NCI-H446 (cell line): Measurements from ENCODE around the gene MFSD6L.
"Not testable (repeated sequence)": the region's sequence is repeated elsewhere in the genome, so short reads cannot be mapped to it uniquely, and the experiment has no call there.

Source experiments
- DNase-seq, 2 experiments: peaks; one replicate each; lab custom pipeline; 2025; lab: John Stamatoyannopoulos, UW

The MFSD6L gene

DNA sequence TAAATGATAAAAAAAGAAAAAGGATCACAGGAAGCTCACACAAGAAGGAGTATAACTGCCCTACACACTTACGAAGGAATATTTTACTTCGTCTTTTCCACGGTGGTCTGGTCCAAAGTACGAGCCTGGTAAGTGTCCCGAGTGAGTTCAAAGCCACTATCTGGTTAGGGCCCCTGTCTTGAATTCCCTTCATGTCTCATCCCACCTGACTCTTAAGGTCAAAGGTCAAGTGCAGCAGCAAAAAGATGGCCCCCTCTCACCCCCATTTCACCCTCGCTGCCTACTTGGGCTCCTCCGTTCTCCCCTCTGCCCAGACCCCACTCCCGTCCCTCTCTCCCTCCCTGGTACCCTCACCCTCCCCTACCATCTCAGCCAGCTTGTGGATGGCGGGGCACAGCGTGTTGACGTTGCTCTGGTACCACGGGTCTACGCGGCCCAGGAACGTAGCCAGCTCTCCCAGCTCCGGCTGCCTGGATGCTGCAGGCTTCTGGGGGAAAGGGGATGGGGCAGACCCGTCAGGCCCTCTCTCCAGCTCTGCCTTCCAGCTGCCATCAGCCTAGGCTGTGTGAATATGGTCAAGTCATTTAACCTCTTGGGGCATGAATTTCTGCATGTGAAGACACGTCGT, 27.8 kb upstream of the MFSD6L start:
- no peak for DNase-seq

GRCh38 chr17:8825802-8826201, 26.6 kb upstream of the MFSD6L start:
- no peak for DNase-seq

DNA sequence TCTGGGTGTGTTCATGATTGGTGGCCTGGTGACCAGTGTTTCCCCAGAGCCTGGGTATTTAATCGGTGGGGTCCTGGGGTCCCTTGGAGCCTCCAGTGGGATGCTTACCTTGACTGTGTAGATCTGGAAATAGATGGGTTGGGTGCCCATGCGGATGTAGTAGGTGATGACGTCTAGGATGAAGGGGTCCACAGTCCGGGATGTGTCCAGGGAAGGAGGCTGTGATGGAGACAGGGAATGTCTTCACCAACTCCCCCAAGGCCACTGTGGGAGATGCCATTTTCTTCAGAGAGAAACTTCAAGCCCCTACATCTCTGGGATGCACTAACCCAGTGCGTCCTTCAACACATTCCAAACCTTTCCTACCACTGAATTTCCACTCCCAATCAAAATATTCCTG, 24.1 kb upstream of the MFSD6L start:
- DNase-seq, result no peak

GRCh38 chr17:8822401-8823035, 23.4 kb upstream of the MFSD6L start:
- DNase-seq, result no peak

GRCh38 chr17:8821446-8822105, 22.4 kb upstream of the MFSD6L start:
- DNase-seq, result no peak

DNA sequence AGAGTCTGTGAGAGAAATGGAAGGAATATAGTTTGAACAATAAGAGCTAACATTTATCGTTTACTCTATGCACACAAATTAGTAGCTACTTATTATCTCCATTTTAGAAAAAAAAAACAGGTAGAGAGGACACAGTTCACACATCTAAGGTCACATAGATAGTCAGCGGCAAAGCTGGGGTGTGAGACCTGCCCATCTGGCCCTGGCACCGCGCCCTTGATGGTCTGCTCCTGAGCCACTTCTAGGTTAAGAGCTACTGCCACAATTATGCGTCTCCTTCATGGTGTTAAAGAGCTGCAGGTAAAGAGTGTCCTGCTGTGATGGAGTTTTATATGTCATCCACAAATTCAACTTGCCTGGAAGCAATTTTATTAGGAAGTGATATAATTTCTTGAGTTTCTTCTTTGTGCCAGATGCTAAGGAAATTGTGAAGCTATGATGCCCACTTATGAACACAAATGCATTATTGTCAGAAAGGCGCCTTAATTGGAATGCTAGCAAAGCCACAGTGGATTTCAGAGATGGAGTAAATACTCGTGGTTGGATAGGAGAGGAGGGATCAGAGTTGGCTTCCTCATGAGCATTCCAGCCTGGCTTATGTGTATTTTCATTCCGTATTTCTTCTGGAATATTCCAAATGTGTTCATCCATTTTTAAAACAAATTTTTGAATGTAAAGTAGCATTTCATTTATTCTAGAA, 21.3 kb upstream of the MFSD6L start:
- DNase-seq, result no peak

GRCh38 chr17:8818654-8819330, 19.6 kb upstream of the MFSD6L start:
- no peak for DNase-seq

- DNase-seq, result no peak
Measured at GRCh38 chr17:8818047-8818446, 18.9 kb upstream of the MFSD6L start.

GRCh38 chr17:8806926-8807550, 7.9 kb upstream of the MFSD6L start:
- DNase-seq, result no peak

GRCh38 chr17:8806253-8806925, 7.2 kb upstream of the MFSD6L start:
- DNase-seq, result no peak

DNA sequence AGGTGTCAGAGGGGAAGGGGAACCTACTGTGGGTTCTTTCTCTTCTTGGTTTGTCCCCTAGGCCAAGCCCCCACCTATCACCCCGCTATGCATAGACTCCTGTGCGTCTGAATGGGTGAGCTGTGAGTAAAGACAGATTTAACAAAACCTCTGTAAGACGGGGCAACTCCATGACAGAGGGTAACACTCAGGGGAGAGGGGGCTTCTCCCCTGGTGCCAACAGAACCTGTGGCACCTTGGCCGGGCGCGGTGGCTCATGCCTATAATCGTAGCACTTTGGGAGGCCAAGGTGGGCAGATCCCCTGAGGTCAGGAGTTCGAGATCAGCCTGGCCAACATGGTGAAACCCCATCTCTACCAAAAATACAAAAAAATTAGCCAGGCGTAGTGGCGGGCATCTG, 6.2 kb upstream of the MFSD6L start:
- not testable (repeated sequence) for DNase-seq

DNA sequence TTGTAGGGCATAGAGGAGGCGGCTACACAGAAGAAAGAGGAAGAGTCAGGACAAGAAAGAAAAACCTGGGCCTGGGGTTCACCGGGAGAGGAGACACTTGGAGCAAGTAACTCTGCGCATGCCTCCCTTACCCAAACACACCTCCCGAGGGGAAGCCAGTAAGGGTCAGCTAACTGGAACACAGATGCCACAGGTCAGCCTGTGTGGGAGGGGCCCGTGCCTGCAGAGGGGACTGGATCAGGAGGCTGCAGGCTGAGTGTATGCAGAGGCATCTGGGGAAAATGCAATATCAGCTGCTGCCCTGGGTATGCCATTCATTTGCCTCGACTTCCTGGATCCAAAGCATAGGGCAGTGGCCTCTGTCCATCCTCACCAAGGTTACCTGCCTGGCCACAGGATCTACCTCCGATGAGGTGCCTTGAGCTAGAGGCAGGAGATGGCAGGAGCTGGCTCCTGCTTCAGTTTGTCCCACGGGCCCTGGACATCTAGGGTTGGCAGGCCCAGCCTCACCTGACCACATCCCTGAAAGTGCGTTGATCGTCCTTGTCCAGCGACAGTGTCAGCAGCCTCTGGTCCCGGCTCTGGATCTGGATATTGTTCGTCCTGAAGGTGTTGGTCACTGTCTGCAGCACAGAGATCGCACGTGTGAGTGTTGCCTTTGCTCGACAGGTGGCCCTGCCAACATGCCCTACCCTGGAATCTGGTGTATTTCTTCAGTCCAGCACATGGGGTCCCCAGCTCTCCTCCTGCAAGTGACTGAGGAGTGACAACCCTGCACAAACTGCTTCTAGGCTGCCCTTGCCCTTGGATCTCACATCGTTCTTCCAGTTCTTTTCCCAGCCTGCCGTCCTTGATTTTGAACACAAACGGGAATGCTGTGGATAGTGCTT, 4.6 kb upstream of the MFSD6L start:
- DNase-seq, result no peak

DNA sequence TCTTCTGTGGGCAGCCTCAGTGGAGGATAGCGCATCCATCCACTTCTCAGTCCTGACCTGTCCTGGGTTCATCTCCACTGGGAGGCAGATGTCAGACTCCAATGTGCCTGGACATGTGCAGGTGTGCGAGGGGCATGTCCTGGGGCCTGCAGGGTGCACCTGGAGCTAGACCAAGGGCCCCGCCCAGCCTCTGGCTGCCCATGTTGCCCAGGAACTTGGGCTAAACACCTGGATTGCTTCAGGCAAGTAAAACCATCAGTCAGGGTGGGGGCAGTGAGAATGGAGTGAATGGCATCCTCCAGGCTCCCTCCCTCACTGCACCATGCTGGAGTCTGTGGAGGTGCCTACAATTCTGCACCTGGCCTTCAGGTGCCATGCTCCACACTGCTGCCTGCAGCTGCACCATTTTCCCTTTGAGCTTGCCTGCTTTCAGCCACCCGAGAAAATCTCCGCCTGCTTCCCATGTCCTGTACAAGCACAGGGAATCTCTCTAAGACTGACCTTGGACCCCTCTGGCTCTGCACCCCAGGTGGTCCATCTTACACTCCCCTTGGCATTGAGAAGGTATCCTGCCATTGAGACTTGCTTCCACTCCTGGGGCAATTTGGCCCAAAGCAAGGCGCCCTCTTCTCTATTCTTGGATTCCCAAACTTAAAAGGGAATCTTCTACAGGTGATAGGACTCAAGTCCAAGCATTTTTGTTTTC, 2.1 kb upstream of the MFSD6L start:
- no peak for DNase-seq

GRCh38 chr17:8800656-8801055, 1.5 kb upstream of the MFSD6L start:
- DNase-seq, result no peak

- no peak for DNase-seq
Measured at GRCh38 chr17:8799570-8800212, 526 bp upstream of the MFSD6L start.

DNA sequence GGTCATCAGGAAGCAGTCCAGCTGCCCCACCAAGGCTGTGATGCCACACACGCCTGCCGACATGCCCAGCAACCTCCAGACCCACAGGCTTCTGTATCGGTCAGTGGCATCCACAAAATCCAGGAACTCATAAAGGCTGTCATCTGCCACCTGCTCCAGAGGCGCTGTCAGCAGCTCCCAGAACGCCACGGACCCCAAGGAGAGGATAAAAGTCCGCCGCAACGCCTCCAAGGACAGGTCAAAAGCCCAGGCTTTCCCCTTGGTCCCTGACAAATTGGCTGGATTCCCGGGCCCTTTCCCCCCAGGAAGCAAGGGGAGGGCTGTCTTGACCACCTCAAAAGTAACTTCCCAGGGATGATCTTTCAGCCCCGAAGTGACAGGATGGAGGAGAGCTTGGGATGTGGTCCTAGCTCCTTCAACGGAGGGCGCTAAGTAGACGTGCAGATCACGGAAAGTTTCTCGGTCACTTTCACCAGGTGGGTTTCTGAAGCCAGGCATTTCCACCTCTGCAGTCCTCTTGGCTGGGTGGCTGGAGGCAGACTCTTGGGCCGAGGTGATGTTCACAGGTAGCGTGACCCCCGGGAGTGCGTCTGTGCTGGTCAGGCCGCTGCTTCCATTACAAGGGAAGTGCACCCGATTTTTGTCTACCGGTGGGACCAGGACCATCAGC, 854 bp downstream of the MFSD6L start:
- DNase-seq, result no peak

- no peak for DNase-seq
Measured at GRCh38 chr17:8797621-8798175, 1.5 kb downstream of the MFSD6L start.

DNA sequence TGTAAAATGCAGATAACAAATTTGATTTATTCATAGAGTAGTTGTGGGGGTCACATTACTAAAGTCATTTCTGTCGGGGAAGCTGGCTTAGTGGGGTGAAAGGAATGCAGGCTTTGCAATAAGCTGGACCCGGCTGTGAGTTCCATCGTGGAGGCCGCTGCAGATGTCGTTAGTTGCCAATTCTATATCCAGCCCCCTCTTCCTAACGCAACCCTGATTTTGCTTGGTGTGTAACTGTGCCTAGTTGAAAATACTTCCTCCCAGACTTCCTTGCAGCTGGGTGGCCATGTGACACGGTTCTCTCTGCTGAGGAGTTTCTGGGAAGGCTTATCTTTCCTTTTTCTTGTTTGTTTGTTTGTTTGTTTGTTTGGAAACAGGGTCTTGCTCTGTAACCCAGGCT, 4.5 kb downstream of the MFSD6L start:
- DNase-seq, result no peak
